NCI-H1694 treated with DMSO at 0.1 percent for 48 hours (cell line): ENCODE data around the gene SLC8B1.

Experiments used
- DNase-seq: peaks from one replicate; lab custom pipeline; 2025; lab: John Stamatoyannopoulos, UW

Gene SLC8B1

GRCh38 chr12:113295886-113296556 lies 38.9 kb downstream of the SLC8B1 start:
- no peak for DNase-seq

- DNase-seq, result no peak
Observed at GRCh38 chr12:113293100-113293499, 41.8 kb downstream of the SLC8B1 start.

- no peak for DNase-seq
Observed at GRCh38 chr12:113292547-113292946, 42.4 kb downstream of the SLC8B1 start.

DNA sequence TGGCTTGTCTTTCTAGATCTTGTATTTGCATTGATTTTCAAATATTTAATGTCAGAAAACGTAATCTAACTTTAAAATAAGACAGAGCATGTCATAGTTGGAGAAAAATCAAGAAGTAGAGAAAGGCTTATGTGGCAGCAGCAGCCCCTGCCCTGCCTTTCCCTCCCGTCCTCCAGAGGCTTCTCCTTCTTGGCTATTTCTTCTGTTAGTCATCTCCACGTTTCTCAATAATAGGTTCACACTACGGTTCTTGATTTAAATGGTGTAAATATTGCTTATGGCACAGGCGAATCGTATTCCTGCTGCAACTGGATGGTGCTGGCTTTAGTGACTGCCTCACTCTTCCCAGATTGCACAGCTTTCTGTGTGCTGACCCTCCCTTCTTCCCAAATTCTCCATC lies 42.8 kb downstream of the SLC8B1 start:
- DNase-seq, result no peak

GRCh38 chr12:113291586-113291985 lies 43.3 kb downstream of the SLC8B1 start:
- DNase-seq, result no peak

- DNase-seq, result no peak
Observed at GRCh38 chr12:113290506-113290905, 44.4 kb downstream of the SLC8B1 start.

DNA sequence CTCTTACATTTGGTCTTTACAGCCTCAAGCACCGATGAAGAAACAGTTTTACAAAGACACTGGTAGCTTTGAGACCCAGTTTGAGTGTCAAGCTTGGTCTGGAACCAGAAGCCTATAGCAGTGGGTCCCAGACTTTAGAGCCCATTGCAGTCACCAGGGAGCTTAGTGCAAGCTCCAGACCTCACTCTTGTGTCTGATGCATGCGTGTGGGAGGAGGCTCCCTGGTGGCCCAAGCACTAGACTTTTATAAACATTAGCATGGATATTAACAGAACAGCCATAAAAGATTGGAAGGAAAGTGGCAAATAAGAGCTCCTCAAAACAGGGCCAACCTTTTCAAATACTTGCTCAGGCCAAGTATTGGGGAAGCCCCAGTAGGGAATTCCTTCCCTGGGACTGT lies 45.5 kb downstream of the SLC8B1 start:
- no peak for DNase-seq

DNA sequence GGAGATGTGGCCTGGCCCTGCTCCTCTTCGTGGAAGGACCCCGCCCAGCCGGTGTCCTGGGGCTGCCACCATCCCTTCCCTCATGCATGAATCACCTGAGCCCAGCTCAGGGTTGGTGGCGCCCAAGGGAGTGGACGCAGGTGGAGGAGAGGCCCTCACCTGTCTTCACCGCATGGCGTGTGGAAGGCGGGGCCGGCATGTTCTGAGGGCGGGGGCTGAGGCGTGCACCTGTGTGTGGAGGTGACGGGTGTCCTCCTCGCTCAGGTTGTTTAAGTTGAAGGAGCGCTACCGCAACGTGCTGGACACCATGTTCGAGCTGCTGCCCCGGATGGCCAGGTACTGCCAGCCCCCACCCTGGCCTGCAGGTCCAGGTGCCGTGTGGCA lies 47.0 kb downstream of the SLC8B1 start:
- no peak for DNase-seq

DNA sequence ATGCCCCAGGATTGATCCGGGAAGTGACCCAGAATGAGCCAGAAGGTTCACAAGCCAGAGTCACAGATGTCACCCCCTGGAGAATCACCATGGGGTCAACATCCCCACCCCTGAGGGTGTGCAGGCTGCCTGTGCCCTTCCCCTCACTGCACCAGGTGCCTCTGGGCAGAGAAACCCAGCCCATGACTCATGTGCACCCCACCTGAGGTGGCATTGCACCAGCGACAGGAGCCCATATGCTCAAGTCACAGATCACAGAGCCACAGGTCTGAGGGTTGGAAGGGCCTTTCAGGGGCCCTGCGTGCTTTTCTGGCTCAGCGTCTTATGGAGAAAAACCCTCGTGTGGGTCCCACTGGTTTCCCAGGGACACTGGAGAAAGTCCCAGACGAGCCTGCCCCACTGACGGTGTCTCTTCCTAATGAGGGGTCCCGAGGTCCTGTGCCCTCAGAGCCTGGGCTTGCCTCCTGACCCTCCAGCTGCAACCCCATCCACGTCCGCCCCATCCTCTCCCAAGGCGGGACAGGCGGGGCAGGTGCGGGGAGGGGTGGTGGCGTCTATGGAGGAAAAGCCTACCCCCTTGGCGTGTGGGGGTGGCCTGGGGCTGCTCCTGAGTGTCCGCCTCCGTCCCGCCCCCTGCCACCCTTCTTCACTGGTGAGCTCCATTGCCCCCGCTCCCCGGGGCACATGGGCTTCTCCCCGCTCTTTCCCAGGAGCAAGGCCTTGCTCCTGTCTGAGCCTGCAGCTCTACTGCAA lies 47.6 kb downstream of the SLC8B1 start:
- no peak for DNase-seq

DNA sequence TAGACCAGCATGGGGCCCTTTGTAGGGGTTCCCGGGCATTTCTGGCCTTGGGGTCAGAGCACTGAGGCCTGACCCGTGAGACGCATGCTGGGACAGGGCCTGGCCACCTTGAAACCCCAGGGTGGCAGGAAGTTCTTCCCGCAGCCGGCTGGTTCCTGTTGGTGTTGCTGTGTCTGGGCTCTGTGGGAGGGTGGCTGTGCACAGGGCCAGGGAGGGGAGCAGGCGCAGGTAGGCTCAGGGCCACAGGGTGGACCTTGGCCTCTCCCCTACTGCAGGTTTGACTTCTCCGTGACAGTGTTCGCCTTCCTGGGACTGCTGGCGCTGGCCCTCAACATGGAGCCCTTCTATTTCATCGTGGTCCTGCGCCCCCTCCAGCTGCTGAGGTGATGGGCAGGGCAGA lies 48.2 kb downstream of the SLC8B1 start:
- DNase-seq, result no peak

- DNase-seq, result no peak
Observed at GRCh38 chr12:113285679-113286610, 49.0 kb downstream of the SLC8B1 start.

DNA sequence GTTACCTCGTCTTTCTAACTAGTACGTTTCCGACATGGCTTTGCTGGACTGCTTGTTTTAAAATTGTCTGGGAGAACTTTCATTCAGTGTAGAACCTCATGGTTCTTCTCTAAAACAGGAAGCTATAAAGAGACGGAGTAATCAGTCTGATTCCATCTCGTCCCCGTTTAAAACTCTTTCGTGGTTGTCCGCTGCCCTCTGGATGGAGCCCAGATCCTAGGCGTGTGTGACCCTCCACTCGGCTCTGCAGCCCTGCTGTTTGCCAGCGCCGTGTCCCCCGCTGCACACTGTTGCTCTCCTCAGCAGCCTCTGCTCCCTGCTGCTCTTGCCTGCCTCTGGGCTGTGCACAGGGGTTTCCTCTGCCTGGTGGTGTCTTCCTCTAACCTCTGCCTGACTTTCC lies 50.2 kb downstream of the SLC8B1 start:
- no peak for DNase-seq

DNA sequence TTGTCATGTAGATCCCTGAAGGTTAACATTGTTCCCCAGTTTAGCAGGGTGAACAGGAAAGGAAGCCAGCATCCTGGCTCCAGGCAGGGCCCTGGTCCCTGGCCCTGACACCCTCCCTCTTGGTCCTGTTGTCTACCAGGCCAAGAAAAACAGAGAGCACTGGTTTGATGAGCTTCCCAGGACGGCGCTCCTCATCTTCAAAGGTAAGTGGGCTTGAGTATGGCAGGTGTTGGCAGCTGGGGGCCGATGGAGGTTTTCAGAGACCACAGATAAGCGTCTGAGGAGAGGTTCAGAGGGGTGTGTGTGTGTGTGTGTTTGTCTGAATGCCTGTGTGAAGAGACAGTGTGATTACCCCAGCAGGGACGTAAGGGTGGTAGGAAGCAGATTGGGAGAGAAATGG lies 56.3 kb downstream of the SLC8B1 start:
- DNase-seq, result no peak

DNA sequence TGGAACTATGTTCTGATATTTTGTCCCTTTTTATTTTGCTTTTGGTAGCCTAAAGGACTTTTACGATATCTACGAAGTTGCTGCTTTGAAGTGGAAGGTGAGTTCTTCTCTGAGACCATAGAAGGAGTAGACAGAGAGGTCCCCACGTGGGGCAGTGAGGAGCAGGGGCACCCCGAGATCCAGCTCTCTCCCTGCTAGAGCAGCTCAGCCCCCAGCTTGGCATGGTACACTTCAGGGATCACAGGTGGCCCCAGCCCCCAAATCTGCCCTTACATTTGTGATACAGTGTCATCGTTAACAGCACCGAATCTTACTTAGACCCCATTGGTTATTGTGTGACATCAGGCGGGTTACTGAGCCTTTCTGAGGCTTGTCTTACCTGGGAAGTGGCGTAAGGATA lies 56.8 kb downstream of the SLC8B1 start:
- no peak for DNase-seq

GRCh38 chr12:113277511-113277910 lies 57.4 kb downstream of the SLC8B1 start:
- DNase-seq, result no peak

DNA sequence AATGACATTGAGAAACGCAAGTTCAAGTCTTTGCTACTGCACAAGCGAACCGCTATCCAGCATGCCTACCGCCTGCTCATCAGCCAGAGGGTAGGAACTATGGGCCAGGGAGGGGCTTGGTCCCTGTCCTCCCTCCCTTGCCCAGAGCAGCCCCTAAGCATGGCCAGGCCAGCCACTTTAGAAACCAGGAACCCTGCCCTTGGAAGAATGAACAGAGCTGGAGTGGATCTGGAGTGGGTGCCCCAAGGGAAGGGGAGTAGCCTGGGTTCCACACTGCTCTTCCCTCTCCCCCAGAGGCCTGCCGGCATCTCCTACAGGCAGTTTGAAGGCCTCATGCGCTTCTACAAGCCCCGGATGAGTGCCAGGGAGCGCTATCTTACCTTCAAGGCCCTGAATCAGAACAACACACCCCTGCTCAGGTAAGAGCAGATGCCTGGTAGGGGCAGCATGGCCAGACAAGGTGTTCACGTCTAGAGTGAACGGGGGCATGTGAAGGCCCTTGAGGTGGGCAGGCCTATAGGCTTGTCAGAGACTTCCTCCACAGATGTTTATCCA lies 57.9 kb downstream of the SLC8B1 start:
- DNase-seq, result no peak

GRCh38 chr12:113276306-113276705 lies 58.6 kb downstream of the SLC8B1 start:
- no peak for DNase-seq

- no peak for DNase-seq
Observed at GRCh38 chr12:113274848-113275247, 60.1 kb downstream of the SLC8B1 start.

GRCh38 chr12:113273053-113273725 lies 61.7 kb downstream of the SLC8B1 start:
- no peak for DNase-seq

- DNase-seq, result no peak
Observed at GRCh38 chr12:113271853-113272561, 62.9 kb downstream of the SLC8B1 start.

GRCh38 chr12:113271466-113271852 lies 63.5 kb downstream of the SLC8B1 start:
- DNase-seq, result no peak
